Measurements from ENCODE around the gene ZNF486.

DNA sequence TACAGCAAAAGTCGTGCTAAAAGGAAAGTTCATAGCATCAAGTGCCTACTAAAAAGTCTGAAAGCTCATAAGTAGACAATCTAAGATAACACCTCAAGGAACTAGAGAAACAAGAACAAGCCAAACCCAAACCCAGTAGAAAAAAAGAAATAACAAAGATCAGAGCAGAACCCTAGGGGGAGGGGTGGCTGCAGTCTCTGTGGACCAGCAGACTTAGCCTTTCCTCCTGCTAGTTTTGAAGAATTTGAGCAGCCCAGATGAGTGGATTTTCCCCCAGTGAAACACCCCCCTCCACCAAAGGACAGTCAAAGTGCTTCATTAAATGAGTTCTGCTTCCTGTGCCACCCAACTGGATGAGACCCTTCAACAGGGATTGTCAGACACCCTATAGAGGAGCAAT lies 2.6 kb upstream of the ZNF486 start:
- no peak for TF ChIP-seq YY1 (IDR thresholded peaks at IDR 0.05)
- TF ChIP-seq, protein P1, sequence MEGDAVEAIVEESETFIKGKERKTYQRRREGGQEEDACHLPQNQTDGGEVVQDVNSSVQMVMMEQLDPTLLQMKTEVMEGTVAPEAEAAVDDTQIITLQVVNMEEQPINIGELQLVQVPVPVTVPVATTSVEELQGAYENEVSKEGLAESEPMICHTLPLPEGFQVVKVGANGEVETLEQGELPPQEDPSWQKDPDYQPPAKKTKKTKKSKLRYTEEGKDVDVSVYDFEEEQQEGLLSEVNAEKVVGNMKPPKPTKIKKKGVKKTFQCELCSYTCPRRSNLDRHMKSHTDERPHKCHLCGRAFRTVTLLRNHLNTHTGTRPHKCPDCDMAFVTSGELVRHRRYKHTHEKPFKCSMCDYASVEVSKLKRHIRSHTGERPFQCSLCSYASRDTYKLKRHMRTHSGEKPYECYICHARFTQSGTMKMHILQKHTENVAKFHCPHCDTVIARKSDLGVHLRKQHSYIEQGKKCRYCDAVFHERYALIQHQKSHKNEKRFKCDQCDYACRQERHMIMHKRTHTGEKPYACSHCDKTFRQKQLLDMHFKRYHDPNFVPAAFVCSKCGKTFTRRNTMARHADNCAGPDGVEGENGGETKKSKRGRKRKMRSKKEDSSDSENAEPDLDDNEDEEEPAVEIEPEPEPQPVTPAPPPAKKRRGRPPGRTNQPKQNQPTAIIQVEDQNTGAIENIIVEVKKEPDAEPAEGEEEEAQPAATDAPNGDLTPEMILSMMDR (IDR thresholded peaks at IDR 0.05; ENCODE audit: low read depth, low read length, missing input control): no peak
